Endothelial cell (in vitro differentiated cells): ENCODE measurements around the gene CTNNAL1. TPM values are rescaled to one million over a fixed set of nuclear protein-coding genes. Genes with fewer than 3 reads are reported as not detected.

Source experiments
- DNase-seq: peaks from one replicate; pipeline ENCODE4 v3.0.0; 2021; ENCODE audit warnings: low spot score
- H3K27ac Mint-ChIP-seq: one replicate; pipeline ENCODE4 v1.8.0; 2021; ENCODE audit warnings: mixed read lengths, inconsistent platforms; ENCODE audit not compliant: unreplicated experiment
- H3K27me3 Mint-ChIP-seq: one replicate; pipeline ENCODE4 v1.8.0; 2021; ENCODE audit warnings: mild to moderate bottlenecking, moderate library complexity, mixed read lengths, inconsistent platforms; ENCODE audit not compliant: unreplicated experiment
- H3K36me3 Mint-ChIP-seq: one replicate; pipeline ENCODE4 v1.8.0; 2021; ENCODE audit warnings: mild to moderate bottlenecking, low read depth, mixed read lengths, inconsistent platforms; ENCODE audit not compliant: unreplicated experiment
- H3K4me1 Mint-ChIP-seq: one replicate; pipeline ENCODE4 v1.8.0; 2021; ENCODE audit warnings: mild to moderate bottlenecking, mixed read lengths, inconsistent platforms; ENCODE audit not compliant: unreplicated experiment
- H3K4me3 Mint-ChIP-seq: one replicate; pipeline ENCODE4 v1.8.0; 2021; ENCODE audit warnings: mild to moderate bottlenecking, mixed read lengths, inconsistent platforms; ENCODE audit not compliant: unreplicated experiment
- H3K9me3 Mint-ChIP-seq: one replicate; pipeline ENCODE4 v1.8.0; 2021; ENCODE audit warnings: mixed read lengths, inconsistent platforms; ENCODE audit not compliant: unreplicated experiment
- CTCF ChIP-seq: fragments of 200-600 bp; sonication (generic); IDR thresholded peaks from one replicate; pipeline ENCODE4 v1.5.0; 2021; ENCODE audit warnings: antibody characterized with exemption; ENCODE audit not compliant: unreplicated experiment
- total RNA-seq: library from RNA; stranded (reverse); fragmentation: NEBNext Ultra II Directional; extraction: Animal tissue kit (Norgen Biotek cat#: 25700); gene quantifications from one replicate; pipeline ENCODE4 v1.2.1, GENCODE V29; 2021; ENCODE audit not compliant: unreplicated experiment

The CTNNAL1 gene
- total RNA-seq, 1 donor from 2014 or later: 31.2 TPM

GRCh38 chr9:108961151-108961550, 52.1 kb downstream of the CTNNAL1 start:
- peaks cover 10% of the 10 kb centered on the region for H3K4me1 Mint-ChIP-seq
- no peak overlapping the region for H3K4me3 Mint-ChIP-seq
- no peak for DNase-seq
- no peaks in the 10 kb centered on the region for H3K36me3 Mint-ChIP-seq
- H3K27ac Mint-ChIP-seq: no peak overlapping the region
- no peaks in the 10 kb centered on the region for H3K9me3 Mint-ChIP-seq
- TF ChIP-seq CTCF: no peak
- H3K27me3 Mint-ChIP-seq: no peaks in the 10 kb centered on the region

DNA sequence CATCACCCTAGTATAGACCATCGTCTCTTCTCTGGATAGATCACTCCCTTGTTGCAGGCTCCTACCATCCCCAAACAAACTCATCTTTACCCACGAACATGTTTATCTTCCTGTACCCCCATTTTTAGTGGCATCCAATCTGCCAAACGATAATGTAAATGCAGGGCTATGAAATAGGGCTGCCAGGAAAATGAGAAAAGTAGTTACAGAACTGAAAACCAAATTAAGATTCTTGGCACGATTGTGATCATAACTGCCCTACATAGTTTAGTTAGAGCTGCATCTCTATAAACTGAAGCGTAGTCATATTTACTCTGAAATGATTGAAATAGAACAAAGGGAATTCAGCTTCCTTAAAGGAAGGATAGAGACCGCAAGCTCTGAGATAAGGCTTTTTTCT, 53.0 kb downstream of the CTNNAL1 start:
- no peak for DNase-seq
- no peak overlapping the region for H3K27ac Mint-ChIP-seq
- H3K9me3 Mint-ChIP-seq: no peaks in the 10 kb centered on the region
- no peaks in the 10 kb centered on the region for H3K36me3 Mint-ChIP-seq
- TF ChIP-seq CTCF: no peak
- H3K4me1 Mint-ChIP-seq: peaks cover 10% of the 10 kb centered on the region
- H3K27me3 Mint-ChIP-seq: no peaks in the 10 kb centered on the region
- no peak overlapping the region for H3K4me3 Mint-ChIP-seq

DNA sequence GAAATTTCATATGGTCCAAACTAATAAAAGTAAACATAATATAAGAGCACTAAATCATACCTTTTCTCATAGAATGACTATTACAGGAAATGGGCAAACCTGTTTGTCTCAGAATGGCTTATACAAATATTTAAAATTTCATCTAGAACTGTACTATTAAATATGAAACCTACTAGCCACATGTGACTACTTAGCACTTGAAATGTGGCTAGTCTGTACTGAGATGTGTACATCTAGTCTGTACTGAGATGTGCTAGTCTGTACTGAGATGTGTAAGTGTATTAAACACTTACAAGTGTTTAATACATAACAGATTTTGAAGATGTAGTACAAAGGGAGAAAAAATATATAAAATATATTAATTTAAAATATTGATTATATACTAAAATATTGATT, 56.7 kb downstream of the CTNNAL1 start:
- Mint-ChIP-seq H3K27me3 (no peaks in the 10 kb centered on the region), H3K9me3 (no peaks in the 10 kb centered on the region), H3K36me3 (no peaks in the 10 kb centered on the region), H3K27ac (no peak overlapping the region), H3K4me1 (peaks cover 10% of the 10 kb centered on the region), H3K4me3 (no peak overlapping the region)
- DNase-seq: no peak
- no peak for TF ChIP-seq CTCF

GRCh38 chr9:108956022-108956630, 57.2 kb downstream of the CTNNAL1 start:
- Mint-ChIP-seq H3K4me1 (peaks cover 8% of the 10 kb centered on the region), H3K27me3 (peaks cover under 1% of the 10 kb centered on the region), H3K36me3 (no peaks in the 10 kb centered on the region), H3K9me3 (no peaks in the 10 kb centered on the region), H3K4me3 (no peak overlapping the region), H3K27ac (no peak overlapping the region)
- no peak for TF ChIP-seq CTCF
- no peak for DNase-seq

- Mint-ChIP-seq H3K4me3 (no peak overlapping the region), H3K36me3 (no peaks in the 10 kb centered on the region), H3K27ac (no peak overlapping the region), H3K4me1 (peaks cover 7% of the 10 kb centered on the region), H3K9me3 (no peaks in the 10 kb centered on the region), H3K27me3 (peaks cover 1% of the 10 kb centered on the region)
- no peak for DNase-seq
- peak; percentile 75 for TF ChIP-seq CTCF
Observed at GRCh38 chr9:108953983-108954574, 59.2 kb downstream of the CTNNAL1 start.
